ENCODE results near the gene UGCG.

DNA sequence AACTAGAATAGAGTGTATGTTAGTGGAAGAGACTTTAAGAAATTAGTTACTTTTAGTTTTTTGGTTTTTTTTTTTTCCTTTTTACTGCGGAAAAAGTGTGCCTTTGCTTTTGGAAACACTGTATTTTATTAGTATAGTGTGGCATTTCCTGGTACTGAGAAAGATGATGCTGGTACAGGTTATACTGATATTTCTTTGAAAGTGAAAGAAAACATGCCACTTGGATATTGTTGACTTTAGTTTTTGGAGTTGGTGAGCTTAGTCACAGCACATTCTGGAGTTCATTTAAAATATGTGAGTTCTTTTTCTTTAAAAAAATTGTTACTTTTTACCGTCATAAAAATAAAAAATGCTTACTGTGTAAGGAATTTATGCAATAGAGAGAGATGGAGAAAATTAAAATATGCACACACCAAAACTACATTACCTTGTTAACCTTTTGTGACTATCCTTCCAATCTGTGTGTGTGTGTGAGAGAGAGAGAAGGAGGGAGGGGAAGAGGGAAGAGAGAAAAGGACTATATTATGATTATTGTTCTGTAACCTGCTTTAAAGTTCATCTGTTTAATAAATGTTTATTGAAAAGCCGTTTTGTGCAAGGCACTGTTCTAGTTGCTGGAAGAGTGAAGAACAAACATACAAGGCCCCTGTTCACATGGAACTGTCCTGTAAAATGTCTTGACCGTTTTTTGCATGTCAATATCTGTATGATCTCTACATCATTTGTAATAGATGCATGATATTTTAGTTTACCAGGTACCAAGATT is 1.9 kb downstream of the UGCG start:
- TF ChIP-seq, protein P1, sequence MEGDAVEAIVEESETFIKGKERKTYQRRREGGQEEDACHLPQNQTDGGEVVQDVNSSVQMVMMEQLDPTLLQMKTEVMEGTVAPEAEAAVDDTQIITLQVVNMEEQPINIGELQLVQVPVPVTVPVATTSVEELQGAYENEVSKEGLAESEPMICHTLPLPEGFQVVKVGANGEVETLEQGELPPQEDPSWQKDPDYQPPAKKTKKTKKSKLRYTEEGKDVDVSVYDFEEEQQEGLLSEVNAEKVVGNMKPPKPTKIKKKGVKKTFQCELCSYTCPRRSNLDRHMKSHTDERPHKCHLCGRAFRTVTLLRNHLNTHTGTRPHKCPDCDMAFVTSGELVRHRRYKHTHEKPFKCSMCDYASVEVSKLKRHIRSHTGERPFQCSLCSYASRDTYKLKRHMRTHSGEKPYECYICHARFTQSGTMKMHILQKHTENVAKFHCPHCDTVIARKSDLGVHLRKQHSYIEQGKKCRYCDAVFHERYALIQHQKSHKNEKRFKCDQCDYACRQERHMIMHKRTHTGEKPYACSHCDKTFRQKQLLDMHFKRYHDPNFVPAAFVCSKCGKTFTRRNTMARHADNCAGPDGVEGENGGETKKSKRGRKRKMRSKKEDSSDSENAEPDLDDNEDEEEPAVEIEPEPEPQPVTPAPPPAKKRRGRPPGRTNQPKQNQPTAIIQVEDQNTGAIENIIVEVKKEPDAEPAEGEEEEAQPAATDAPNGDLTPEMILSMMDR (IDR thresholded peaks at IDR 0.05), result no peak
- TF ChIP-seq POLR2A (IDR thresholded peaks at IDR 0.05), result no peak

Data from esophagus squamous epithelium (tissue), 4 donors.